ENCODE measurements around the gene SNORC.

GRCh38 chr2:232882505-232883115, 12.5 kb downstream of the SNORC start:
- TF ChIP-seq CTCF (IDR thresholded peaks at IDR 0.05) (no peak), POLR2A (IDR thresholded peaks at IDR 0.05) (no peak)

Measured in body of pancreas (tissue), 4 donors.